ENCODE results near the gene GAREM2. TPM values are rescaled to one million over a fixed set of nuclear protein-coding genes. Genes with fewer than 3 reads are reported as not detected.

Gene GAREM2
- total RNA-seq, 1 donor from 2014 or later = 4.4 TPM

DNA sequence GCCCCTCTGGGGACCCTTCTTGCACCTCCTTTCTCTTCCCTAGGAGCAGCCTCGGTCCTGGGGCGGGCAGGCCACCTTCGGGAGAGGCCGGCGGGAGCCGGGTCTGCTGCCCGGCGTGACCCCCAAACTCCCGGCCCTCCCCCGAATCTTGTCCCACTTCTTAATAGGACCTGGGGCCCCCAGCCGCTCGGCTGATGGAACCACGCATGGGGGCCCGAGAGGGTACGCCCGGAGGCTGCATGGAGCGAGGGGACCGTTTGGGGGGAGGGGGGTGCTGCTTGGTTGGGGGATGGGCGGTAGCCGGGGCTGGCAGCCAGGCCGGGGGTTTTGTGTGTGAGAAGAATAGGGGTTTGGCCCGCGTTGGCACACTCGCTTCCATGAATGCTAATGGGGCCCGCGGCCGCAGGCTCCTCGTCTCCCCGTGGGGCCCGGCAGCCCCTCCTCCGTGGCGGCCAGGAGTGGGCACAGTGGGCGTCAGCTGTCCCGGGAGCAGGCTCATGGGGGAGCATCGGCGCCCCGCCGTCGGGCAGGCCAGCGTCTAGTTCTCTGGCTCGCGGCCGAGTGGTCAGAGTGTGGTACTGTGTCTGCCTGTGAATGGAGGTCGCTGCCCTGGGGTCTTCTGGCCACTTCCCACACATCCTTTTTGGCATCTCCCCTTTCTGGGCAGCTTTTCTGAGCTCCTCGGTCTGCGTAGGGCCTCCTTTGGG, 1.0 kb downstream of the GAREM2 start:
- no peaks in the 10 kb centered on the region for H3K36me3 ChIP-seq
- intact Hi-C loops (cut with DNase I) = no loop called here
- H3K4me3 ChIP-seq = peak overlapping the region; percentile 44 to 49
- TF ChIP-seq, protein P1, sequence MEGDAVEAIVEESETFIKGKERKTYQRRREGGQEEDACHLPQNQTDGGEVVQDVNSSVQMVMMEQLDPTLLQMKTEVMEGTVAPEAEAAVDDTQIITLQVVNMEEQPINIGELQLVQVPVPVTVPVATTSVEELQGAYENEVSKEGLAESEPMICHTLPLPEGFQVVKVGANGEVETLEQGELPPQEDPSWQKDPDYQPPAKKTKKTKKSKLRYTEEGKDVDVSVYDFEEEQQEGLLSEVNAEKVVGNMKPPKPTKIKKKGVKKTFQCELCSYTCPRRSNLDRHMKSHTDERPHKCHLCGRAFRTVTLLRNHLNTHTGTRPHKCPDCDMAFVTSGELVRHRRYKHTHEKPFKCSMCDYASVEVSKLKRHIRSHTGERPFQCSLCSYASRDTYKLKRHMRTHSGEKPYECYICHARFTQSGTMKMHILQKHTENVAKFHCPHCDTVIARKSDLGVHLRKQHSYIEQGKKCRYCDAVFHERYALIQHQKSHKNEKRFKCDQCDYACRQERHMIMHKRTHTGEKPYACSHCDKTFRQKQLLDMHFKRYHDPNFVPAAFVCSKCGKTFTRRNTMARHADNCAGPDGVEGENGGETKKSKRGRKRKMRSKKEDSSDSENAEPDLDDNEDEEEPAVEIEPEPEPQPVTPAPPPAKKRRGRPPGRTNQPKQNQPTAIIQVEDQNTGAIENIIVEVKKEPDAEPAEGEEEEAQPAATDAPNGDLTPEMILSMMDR (IDR thresholded peaks at IDR 0.05) = no peak
- no peak for TF ChIP-seq POLR2AphosphoS5 (IDR thresholded peaks at IDR 0.05; ENCODE audit: insufficient read depth in 1 of 2, low read depth in 1 of 2)
- H3K27me3 ChIP-seq = peaks cover 10% of the 10 kb centered on the region
- H3K9me3 ChIP-seq = no peaks in the 10 kb centered on the region
- peaks cover 18% of the 10 kb centered on the region for H3K4me1 ChIP-seq
- no peak for DNase-seq (ENCODE audit: extremely low spot score in 2 of 2)
- H3K27ac ChIP-seq = no peak overlapping the region

DNA sequence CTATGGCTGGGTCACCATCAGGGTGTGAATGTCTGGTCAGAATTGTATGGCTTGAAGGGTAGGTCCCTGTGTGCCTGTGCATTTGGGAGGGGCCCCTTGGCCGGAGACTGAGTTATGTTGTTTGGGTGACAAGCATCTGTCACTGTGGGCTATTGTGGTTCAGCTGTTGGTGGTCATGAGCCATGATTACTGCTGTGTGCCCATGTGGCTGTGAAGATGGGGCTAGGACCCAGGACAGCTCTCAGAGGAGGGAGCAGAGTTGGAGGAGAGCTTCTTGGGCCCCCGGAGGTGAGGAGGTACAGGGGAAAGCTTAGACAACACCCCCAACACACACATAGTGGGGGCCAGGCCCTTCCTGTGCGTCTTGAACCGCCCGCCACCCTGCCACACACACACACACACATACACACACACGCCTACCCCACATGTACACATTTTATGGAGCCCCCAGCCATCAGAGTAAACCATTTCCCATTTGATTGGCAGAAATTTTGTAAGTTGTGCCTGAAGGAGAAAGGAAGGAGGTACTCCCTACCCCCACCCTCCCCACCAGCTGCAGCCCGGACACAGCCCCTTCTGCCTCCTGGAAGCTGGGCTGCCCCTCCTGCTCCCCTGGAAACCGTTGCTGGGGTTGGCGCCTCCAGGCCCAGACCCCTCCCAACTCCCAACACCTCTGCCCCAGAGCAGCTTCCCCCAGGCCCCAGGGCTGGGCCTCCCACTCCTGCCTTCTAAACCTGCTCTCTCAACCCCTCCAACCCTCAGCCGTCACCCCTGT, 2.0 kb downstream of the GAREM2 start:
- no peak overlapping the region for H3K27ac ChIP-seq
- no peaks in the 10 kb centered on the region for H3K36me3 ChIP-seq
- H3K9me3 ChIP-seq = no peaks in the 10 kb centered on the region
- H3K4me3 ChIP-seq = no peak overlapping the region
- TF ChIP-seq POLR2AphosphoS5 (IDR thresholded peaks at IDR 0.05; ENCODE audit: insufficient read depth in 1 of 2, low read depth in 1 of 2) (no peak), POLR2A (IDR thresholded peaks at IDR 0.05) (no peak)
- TF ChIP-seq, protein P1 (IDR thresholded peaks at IDR 0.05) = no peak
- DNase-seq (ENCODE audit: extremely low spot score in 2 of 2) = peak in 1 of 2 donors; percentile 77
- H3K4me1 ChIP-seq = peaks cover 26% of the 10 kb centered on the region
- peaks cover 10% of the 10 kb centered on the region for H3K27me3 ChIP-seq
- intact Hi-C loops (cut with DNase I) = no loop called here

DNA sequence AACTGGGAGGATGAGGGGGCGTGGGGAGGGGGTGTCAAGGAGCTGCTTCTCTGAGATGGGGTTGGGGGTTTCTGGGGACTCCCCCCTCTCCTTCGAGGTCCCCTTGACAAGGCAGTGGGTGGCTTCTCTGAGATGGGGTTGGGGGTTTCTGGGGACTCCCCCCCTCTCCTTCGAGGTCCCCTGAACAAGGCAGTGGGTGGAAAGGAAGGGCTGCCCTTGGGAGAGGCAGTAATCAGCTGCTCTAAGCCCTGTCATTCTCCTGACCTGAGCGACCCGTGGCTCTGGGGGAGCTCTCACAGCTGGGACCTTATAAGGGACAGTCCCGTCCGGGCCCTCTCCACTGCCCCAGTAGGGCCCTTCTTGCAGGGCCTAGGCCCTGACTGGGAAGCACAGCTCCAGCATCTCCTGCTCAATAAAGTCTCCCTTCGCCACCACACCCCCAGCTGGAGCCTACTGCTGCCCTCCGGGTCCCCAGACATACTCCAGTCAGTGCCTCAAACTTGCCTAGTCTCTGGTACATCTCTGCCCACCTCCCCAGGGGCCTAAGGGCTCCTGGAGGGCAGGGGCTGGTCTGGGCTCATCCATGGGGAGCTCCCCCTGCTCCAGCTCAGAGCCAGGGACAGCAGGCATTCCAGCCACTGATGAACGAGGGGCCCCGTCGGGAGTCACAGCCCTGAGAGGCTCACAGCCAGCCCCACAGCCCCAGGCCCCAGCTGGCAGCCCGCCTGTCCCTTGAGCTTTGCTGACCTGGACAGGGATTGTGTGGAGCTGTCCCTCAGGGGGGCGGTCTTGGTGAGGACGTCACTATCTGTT, 2.8 kb downstream of the GAREM2 start:
- Histone ChIP-seq H3K27ac (no peak overlapping the region), H3K27me3 (peaks cover 10% of the 10 kb centered on the region), H3K36me3 (no peaks in the 10 kb centered on the region), H3K9me3 (no peaks in the 10 kb centered on the region), H3K4me1 (peaks cover 26% of the 10 kb centered on the region), H3K4me3 (no peak overlapping the region)
- no peak for TF ChIP-seq POLR2A (IDR thresholded peaks at IDR 0.05)
- TF ChIP-seq POLR2AphosphoS5 (IDR thresholded peaks at IDR 0.05; ENCODE audit: insufficient read depth in 1 of 2, low read depth in 1 of 2) = no peak
- TF ChIP-seq, protein P1 (IDR thresholded peaks at IDR 0.05) = no peak
- peak in 1 of 2 donors; percentile 49 for DNase-seq (ENCODE audit: extremely low spot score in 2 of 2)
- intact Hi-C loops (cut with DNase I) = no loop called here

DNA sequence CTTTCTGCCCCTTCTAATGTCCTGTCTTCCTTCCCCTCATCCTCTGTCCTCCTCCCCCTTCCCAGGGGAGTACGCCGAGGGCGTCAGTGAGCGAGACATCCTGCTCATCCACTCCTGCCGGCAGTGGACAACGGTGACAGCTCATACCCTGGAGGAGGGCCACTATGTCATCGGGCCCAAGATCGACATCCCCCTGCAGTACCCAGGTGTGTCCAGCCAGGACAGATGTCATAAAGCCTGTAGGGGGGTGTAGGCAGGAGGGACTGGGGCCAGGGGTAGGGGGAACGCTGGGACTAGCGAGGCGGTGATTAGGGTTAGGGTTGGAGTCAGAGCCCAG, 3.4 kb downstream of the GAREM2 start:
- TF ChIP-seq, protein P1 (IDR thresholded peaks at IDR 0.05) = no peak
- no peak for TF ChIP-seq POLR2AphosphoS5 (IDR thresholded peaks at IDR 0.05; ENCODE audit: insufficient read depth in 1 of 2, low read depth in 1 of 2)
- no peak for TF ChIP-seq POLR2A (IDR thresholded peaks at IDR 0.05)
- no peak for DNase-seq (ENCODE audit: extremely low spot score in 2 of 2)
- H3K27me3 ChIP-seq = peaks cover 10% of the 10 kb centered on the region
- no peaks in the 10 kb centered on the region for H3K9me3 ChIP-seq
- H3K36me3 ChIP-seq = no peaks in the 10 kb centered on the region
- intact Hi-C loops (cut with DNase I) = no loop called here
- H3K4me1 ChIP-seq = peaks cover 26% of the 10 kb centered on the region
- H3K4me3 ChIP-seq = no peak overlapping the region
- no peak overlapping the region for H3K27ac ChIP-seq
